Esophagus squamous epithelium (tissue), 4 donors: ENCODE results near the gene RBFOX2.
A peak's percentile ranks its signal among the peaks of the same experiment; 100 is the strongest.

ENCODE experiments used
- POLR2A ChIP-seq, 4 donors: fragments of 450-650 bp; IDR thresholded peaks; one replicate each; pipeline ENCODE4 v1.6.1; 2017; ENCODE audit warnings: antibody characterized with exemption in 4 of 4, mild to moderate bottlenecking in 4 of 4, moderate library complexity in 3 of 4
- TF ChIP-seq, protein P1 (sequence below), 6 experiments: fragments of 450-650 bp in 4 of 6; fragments of 200-600 bp in 2 of 6; sonication (generic) in 2 of 6; IDR thresholded peaks; one replicate each; pipeline ENCODE4 v1.5.1; 2016 to 2019; ENCODE audit warnings: antibody characterized with exemption in 6 of 6, mild to moderate bottlenecking in 4 of 6, moderate library complexity in 4 of 6

DNA sequence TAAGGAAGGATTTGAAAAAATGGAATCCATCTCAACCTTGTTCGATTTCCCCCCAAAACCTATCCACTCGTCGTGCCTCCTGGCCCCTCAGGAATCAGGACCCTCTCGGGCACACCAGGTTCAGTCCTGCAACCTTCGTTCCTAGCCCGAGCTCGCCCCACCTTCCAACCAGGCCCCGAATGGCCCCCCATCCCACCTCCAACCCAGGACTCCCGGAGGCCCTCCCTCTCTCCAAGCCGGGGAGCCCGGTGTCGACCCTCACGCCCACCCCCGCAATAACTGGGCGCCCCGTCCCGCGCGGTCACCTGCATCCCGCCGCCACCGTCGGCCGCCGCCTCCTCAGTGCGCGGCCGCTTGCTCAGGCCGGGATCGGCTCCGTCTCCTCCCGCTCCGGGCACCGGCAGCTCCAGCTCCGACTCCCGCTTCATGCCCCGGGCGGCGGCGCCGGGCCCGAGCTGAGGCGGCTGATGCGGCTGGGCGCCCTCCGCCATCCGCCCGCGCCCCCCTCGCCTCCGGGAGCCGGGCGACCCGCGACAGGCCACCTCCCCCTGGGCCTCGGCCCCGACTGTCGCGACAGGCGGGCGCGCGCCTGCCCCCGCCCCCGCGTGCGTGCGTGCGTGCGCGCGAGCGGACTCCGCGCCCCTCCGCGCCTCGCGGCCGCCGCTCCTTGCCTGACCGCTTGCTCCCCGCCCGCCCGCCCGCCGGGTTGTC, 534 bp downstream of the RBFOX2 start:
- TF ChIP-seq POLR2A (IDR thresholded peaks at IDR 0.05), result no peak
- TF ChIP-seq, protein P1, sequence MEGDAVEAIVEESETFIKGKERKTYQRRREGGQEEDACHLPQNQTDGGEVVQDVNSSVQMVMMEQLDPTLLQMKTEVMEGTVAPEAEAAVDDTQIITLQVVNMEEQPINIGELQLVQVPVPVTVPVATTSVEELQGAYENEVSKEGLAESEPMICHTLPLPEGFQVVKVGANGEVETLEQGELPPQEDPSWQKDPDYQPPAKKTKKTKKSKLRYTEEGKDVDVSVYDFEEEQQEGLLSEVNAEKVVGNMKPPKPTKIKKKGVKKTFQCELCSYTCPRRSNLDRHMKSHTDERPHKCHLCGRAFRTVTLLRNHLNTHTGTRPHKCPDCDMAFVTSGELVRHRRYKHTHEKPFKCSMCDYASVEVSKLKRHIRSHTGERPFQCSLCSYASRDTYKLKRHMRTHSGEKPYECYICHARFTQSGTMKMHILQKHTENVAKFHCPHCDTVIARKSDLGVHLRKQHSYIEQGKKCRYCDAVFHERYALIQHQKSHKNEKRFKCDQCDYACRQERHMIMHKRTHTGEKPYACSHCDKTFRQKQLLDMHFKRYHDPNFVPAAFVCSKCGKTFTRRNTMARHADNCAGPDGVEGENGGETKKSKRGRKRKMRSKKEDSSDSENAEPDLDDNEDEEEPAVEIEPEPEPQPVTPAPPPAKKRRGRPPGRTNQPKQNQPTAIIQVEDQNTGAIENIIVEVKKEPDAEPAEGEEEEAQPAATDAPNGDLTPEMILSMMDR (IDR thresholded peaks at IDR 0.05), result peak in 1 of 6 experiments; percentile 4
